Measurements from ENCODE around the gene MCCC1.
"Not testable (repeated sequence)": the region's sequence is repeated elsewhere in the genome, so short reads cannot be mapped to it uniquely, and the experiment has no call there.

MCCC1 gene

GRCh38 chr3:183101040-183101439, 1.7 kb upstream of the MCCC1 start:
- not testable (repeated sequence) for DNase-seq (ENCODE audit: low spot score)

GRCh38 chr3:183100376-183100775, 1.1 kb upstream of the MCCC1 start:
- DNase-seq (ENCODE audit: low spot score): no peak

DNA sequence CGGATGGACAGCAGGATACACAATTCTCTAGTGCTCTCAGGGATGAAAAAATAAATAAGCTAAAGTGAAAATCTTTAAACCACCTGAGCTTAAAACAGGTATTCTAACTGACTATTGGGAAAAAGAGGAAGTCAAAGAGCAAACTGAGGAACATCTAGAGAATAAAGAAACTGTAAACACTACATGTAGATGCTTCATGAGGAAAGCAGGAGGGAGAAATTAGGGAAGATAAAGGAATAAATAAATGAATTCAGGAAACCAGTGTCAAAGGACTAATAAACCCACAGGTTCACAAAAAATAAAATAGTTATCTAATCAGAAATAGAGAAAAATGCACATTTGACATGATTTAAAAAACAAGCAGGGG, 525 bp upstream of the MCCC1 start:
- DNase-seq (ENCODE audit: low spot score): no peak

GRCh38 chr3:183098536-183099025, 715 bp downstream of the MCCC1 start:
- DNase-seq (ENCODE audit: low spot score): peak; percentile 27

DNA sequence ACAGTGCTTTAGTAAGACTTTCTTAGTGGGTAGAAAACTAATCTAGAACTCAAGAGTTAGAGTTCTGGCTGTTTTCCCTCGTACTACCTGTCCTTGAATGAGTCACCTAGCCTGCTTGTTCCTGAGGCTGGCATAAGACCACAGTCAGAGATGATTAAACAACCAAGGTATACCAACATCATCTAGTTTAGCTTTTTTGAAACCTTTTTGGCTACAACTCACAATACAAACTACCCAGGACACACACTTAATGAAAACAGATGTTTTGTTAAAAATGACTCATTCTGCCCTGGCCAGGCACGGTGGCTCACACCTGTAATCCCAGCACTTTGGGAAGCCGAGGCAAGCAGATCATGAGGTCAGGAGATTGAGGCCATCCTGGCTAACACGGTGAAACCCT, 4.6 kb downstream of the MCCC1 start:
- no peak for DNase-seq (ENCODE audit: low spot score)

DNA sequence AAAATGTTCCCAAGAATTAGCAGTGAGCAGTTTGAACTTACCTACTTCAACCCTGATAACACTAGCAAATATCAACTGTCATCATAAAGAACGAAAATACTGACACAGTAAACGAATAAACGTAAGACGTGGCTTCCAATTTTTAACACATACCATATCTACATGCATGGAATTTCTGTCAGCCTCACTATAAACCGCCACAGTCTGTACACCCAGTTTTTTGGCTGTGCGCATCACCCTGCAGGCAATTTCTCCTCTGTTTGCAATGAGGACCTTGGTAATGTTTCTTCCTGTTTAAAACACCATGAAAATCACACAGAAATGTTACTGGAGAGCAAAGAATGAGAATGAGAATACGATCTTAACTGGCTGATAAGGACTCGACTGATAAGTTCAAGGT, 7.0 kb downstream of the MCCC1 start:
- DNase-seq (ENCODE audit: low spot score): no peak

DNA sequence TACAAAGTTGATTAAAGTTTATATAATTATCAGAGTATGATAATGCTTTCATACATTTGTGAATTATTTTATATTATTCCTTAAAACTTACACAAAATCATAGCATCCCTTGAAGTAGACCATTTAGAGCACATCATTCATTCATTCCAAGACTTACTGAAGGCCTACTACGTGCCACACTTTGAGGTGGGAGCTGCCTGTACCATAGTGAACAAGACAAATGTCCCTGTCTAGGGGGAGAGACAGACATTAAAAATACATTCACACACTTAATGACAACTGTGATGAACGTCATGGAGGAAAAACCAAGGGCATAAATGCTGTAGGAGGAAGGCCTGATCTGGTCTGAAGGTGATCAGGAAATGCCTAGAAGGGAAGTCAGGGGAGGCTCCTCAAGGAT, 12.1 kb downstream of the MCCC1 start:
- DNase-seq (ENCODE audit: low spot score): no peak

- peak; percentile 61 for DNase-seq (ENCODE audit: low spot score)
Observed at GRCh38 chr3:183085634-183086390, 13.5 kb downstream of the MCCC1 start.

DNA sequence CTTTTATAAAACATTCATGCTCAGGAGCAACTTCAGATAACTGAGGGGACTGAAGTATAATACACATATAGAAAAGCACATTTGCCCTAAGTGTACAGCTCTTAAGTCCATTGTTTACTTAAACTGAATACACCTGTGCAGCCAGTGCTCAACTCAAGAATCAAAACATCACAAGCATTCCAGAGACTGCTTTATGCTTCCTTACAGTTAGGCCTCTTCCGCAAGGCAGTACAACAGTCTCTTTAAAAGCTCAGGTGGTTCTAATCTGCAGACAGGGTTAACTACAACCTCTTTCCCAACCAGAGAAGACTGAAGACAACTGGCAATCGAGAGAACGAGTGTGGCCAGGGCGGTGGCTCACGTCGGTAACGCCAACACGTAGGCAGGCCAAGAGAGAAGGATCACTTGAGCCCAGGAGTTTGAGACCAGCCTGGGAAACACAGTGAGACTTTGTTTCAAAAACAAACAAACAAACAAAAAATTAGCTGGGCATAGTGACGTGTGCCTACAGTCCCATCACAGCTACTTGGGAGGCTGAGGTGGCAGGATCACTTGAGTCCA, 16.9 kb downstream of the MCCC1 start:
- no peak for DNase-seq (ENCODE audit: low spot score)

DNA sequence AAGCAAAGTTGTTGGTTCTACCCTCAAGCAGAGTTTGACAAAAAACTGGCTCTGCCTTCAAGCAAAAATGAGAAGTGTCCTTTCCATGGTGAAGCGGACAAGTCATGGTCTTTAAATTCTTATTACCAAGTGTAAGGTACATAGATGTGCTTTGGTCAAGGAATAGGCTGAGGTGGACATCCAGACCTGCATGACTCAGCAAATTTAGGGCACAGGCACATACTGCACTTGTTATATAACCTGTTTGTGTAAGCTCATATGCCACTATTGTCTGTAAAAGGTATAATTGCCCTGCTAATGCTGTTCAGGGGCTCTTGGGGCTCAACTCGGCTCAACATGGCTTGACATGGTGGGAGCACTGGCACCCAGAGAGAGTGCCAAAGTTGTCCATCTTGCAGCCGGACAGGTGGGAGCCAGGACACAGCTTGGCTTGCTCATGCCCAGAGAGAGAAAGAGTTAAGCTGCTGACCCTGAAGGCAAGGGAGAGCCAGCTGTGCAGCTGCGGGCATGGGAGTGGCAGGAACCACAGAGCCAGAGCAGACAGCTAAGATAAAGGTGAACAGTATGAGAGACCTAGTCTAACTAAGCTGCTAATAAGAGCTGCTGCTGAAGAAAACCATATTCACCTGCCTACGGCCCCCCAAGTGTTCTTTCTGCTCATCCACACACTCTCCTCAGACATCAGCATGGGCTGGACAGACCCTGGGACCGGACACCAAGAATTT, 17.7 kb downstream of the MCCC1 start:
- no peak for DNase-seq (ENCODE audit: low spot score)

- DNase-seq (ENCODE audit: low spot score): no peak
Observed at GRCh38 chr3:183080628-183081027, 18.7 kb downstream of the MCCC1 start.

DNA sequence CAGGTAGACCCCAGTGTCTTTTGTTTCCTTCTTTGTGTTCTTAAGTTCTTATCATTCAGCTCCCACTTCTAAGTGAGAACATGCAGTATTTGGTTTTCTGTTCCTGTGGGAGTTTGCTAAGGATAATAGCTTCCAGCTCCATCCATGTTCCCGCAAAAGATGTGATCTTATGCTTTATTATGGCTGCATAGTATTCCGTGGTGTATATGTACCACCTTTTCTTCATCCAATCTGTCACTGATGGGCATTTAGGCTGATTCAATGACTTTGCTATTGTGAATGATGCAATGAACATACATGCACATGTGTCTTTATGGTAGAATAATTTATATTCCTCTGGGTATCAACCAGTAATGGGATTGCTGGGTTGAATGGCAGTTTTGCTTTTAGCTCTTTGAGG, 24.4 kb downstream of the MCCC1 start:
- no peak for DNase-seq (ENCODE audit: low spot score)

DNA sequence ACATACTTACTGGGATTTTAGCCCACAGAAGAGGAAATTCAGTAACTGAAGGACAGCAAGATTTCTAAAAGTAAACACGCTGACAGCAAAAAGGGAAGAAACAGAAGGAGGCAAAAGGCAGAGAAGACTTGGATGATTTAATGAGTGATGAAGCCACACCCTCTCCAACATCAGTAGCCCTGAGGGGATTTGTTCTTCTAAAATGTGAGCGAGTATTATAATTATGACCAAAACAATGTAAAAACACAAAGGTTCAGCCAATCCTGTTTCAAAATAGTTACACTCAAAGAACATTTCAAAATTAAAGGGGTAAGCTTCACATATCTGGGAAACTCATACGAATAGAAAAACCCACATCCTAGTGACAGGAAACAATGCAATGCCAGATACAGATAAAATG, 25.0 kb downstream of the MCCC1 start:
- no peak for DNase-seq (ENCODE audit: low spot score)

DNA sequence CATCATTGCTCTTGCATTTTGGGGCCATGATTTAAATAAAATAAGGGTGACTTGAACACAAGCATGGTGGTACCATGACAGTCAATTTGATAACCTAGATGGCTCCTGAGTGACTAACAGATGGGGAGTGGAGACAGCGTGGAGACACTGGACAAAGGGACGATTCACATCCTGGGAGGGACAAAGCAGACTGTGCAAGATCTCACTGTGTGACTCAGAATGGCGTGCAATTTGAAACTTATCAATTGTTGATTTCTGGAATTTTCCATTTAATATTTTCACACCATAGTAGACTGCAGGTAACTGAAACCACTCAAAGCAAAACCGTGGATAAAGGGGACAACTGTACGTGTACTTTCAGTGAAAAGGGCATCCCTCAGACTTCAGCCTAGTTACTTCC, 25.5 kb downstream of the MCCC1 start:
- no peak for DNase-seq (ENCODE audit: low spot score)

DNA sequence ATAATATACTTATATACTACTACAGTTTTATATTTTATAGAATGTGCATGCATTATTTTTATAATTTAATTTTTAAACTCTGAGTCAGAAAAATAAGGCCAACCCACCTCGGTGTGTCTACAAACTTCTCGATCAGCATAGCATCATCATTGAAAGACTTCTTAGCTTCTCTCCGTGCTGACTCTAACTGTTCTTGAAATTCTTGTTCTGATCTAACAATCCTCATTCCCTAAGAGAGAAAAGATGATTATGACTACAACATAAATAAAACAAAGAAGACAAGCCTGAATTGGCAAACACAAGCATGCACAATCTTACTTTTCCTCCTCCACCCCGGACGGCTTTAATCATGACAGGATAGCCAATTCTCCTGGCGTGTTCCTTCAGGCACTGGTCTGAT, 28.4 kb downstream of the MCCC1 start:
- DNase-seq (ENCODE audit: low spot score): no peak

DNA sequence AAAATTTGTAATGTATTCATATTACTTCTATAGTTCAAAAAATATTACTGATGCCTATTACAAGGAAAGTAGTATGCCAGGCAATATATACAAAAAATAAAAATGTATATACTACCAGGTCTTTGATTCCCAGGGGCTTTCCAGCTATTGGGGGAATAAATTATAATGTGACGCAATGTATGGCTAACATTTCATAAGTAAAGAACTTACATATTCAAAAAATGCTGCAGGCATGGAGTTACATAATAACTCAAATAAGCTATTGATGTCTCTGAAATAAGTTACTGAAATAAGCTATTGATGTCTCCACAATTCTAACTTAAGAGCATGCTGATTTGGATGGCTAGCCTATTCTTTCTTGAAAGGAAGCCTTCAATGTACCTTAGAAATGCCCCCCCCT, 30.2 kb downstream of the MCCC1 start:
- DNase-seq (ENCODE audit: low spot score): no peak

- DNase-seq (ENCODE audit: low spot score): not testable (repeated sequence)
Observed at GRCh38 chr3:183066891-183067290, 32.4 kb downstream of the MCCC1 start.

GRCh38 chr3:183064475-183064874, 34.8 kb downstream of the MCCC1 start:
- DNase-seq (ENCODE audit: low spot score): no peak

GRCh38 chr3:183061391-183062172, 37.7 kb downstream of the MCCC1 start:
- no peak for DNase-seq (ENCODE audit: low spot score)

- no peak for DNase-seq (ENCODE audit: low spot score)
Observed at GRCh38 chr3:183058351-183058750, 40.9 kb downstream of the MCCC1 start.

DNA sequence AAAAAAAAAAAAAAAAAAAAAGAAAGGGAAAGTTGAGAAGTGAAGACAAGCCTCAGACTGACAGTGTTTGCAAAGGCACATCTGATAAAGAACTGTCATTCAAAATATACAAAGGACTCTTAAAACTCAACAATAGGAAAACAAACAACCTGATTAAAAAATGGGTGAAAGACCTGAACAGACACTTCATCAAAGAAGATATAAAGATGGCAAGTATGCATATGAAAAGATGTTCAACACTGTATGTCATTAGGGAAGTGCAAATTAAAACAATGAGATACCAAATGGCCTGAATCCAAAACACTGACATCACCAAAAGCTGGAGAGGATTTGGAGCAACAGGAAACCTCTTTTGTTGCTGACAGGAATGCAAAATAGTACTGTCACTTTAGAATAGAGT, 48.6 kb downstream of the MCCC1 start:
- DNase-seq (ENCODE audit: low spot score): no peak

- no peak for DNase-seq (ENCODE audit: low spot score)
Observed at GRCh38 chr3:183046883-183047282, 52.4 kb downstream of the MCCC1 start.

Data from hematopoietic multipotent progenitor cell treated with erythropoietin and hydrocortisone succinate and interleukin-3 and kit ligand, for 15 days (in vitro differentiated cells).